ENCODE data around the gene ITPK1.
"Not testable (repeated sequence)": the region's sequence is repeated elsewhere in the genome, so short reads cannot be mapped to it uniquely, and the experiment has no call there.

Gene ITPK1

DNA sequence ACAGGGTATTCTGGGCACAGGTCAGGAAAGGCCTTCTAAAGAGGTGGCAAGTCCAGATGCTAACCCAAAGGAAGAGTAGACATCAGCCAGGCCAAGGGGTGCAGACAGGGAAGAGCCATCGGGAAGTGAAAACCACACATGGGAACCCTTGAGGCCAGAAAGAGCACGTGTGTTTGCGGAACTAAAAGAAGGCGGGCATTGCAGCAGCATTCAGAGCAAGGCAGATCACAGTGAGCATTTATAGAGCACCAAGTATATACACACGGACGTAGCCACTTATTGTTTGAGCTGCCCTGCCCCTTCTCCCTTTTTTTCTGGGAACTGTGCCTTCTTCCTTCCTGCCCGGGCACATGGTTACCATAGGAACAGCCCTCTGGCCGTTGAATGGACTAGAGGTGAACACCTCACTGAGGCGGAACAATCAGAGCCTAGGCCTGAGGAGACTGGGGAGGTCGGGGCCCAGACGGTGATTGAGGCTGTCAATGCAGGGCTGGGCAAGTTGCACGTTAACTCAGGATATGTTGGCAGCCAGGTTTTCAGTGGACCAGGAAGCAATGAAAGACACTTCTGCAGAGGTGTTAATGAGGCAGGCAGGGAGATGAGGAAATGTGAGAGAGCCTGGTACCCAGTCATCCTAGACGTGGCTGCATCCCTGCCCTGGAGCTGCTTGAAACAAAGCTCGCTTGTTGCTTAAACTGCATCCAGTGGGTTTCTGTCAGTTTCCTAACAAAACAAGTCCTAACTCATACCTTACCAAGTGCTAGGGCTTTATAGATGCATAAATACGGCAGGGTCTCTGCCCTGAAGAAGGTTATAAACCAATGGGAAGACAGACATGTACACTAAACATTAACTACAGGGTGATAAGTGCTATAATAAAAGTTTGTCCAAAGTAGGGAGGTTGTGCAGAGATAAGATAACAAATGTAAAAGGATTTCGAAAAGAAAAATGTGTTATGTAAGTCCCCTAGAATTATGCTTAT is 34.8 kb upstream of the ITPK1 start:
- TF ChIP-seq POLR2AphosphoS5 (IDR thresholded peaks at IDR 0.05; ENCODE audit: low read depth, low read length) = no peak
- no peak for TF ChIP-seq SPI1 (IDR thresholded peaks at IDR 0.05; ENCODE audit: low read depth, low read length)
- no peak for TF ChIP-seq TAF1 (IDR thresholded peaks at IDR 0.05; ENCODE audit: low read depth, low read length)
- TF ChIP-seq POLR2A (IDR thresholded peaks at IDR 0.05; ENCODE audit: low read depth, low read length) = no peak
- TF ChIP-seq PAX5 (IDR thresholded peaks at IDR 0.05; ENCODE audit: insufficient read depth, low read length, severe bottlenecking) = no peak
- no peak for TF ChIP-seq POU2F2 (IDR thresholded peaks at IDR 0.05; ENCODE audit: low read depth, low read length)
- DNase-seq (ENCODE audit: insufficient read length, low spot score) (no peak), FAIRE-seq (no peak)

DNA sequence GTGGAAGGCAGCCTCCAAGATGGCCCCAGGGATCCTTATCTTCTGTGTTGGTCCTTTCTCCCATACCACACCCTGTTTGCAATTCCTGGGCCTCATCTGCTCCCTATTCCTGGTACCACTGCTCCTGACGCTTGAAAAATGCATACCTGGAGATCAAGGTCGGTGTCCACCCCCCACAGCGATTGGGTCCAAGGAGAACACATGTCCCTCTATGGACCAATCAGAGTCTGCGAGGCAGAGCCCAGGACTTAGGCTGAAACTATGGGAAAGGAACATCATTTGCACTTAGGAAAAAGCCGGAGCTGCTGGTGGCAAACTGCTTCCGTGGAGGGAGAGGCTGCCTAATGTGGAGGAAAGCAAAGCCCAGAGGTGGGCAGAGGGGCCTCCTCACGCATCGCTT is 33.3 kb upstream of the ITPK1 start:
- DNase-seq (ENCODE audit: insufficient read length, low spot score) = no peak
- FAIRE-seq = no peak
- no peak for TF ChIP-seq POLR2AphosphoS5 (IDR thresholded peaks at IDR 0.05; ENCODE audit: low read depth, low read length)
- TF ChIP-seq POU2F2 (IDR thresholded peaks at IDR 0.05; ENCODE audit: low read depth, low read length) = no peak
- no peak for TF ChIP-seq POLR2A (IDR thresholded peaks at IDR 0.05; ENCODE audit: low read depth, low read length)
- TF ChIP-seq PAX5 (IDR thresholded peaks at IDR 0.05; ENCODE audit: insufficient read depth, low read length, severe bottlenecking) = no peak
- no peak for TF ChIP-seq TAF1 (IDR thresholded peaks at IDR 0.05; ENCODE audit: low read depth, low read length)
- TF ChIP-seq SPI1 (IDR thresholded peaks at IDR 0.05; ENCODE audit: low read depth, low read length) = no peak

DNA sequence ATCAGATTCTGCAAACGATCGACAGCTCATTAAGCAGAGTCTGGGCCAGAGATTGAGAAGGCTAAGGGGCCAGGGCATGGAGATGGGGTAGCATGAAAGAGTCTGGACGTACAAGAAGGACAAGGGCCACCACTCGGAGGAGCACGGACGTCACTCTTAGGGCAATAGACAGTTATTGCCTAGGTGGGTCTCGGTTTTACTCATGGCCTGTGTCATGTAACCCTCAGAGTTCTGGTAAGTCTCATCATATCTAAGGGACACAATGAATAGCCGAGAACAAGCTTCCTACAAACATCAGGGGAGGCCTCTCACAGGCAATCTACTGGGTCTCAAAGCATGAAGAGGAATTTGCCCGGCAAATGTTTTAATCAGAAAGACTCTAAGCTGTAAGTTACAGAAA is 30.4 kb upstream of the ITPK1 start:
- no peak for DNase-seq (ENCODE audit: insufficient read length, low spot score)
- no peak for TF ChIP-seq POU2F2 (IDR thresholded peaks at IDR 0.05; ENCODE audit: low read depth, low read length)
- no peak for TF ChIP-seq SPI1 (IDR thresholded peaks at IDR 0.05; ENCODE audit: low read depth, low read length)
- no peak for TF ChIP-seq POLR2AphosphoS5 (IDR thresholded peaks at IDR 0.05; ENCODE audit: low read depth, low read length)
- no peak for TF ChIP-seq PAX5 (IDR thresholded peaks at IDR 0.05; ENCODE audit: insufficient read depth, low read length, severe bottlenecking)
- no peak for TF ChIP-seq POLR2A (IDR thresholded peaks at IDR 0.05; ENCODE audit: low read depth, low read length)
- no peak for TF ChIP-seq TAF1 (IDR thresholded peaks at IDR 0.05; ENCODE audit: low read depth, low read length)
- no peak for FAIRE-seq

- TF ChIP-seq POU2F2 (IDR thresholded peaks at IDR 0.05; ENCODE audit: low read depth, low read length) = no peak
- no peak for TF ChIP-seq TAF1 (IDR thresholded peaks at IDR 0.05; ENCODE audit: low read depth, low read length)
- no peak for TF ChIP-seq POLR2AphosphoS5 (IDR thresholded peaks at IDR 0.05; ENCODE audit: low read depth, low read length)
- FAIRE-seq (no peak), DNase-seq (ENCODE audit: insufficient read length, low spot score) (no peak)
Measured at GRCh38 chr14:93142854-93143652, 27.3 kb upstream of the ITPK1 start.

GRCh38 chr14:93137864-93138263 is 22.1 kb upstream of the ITPK1 start:
- no peak for FAIRE-seq
- DNase-seq (ENCODE audit: insufficient read length, low spot score) = no peak
- TF ChIP-seq SPI1 (IDR thresholded peaks at IDR 0.05; ENCODE audit: low read depth, low read length) (no peak), POLR2AphosphoS5 (IDR thresholded peaks at IDR 0.05; ENCODE audit: low read depth, low read length) (no peak), POLR2A (IDR thresholded peaks at IDR 0.05; ENCODE audit: low read depth, low read length) (no peak), TAF1 (IDR thresholded peaks at IDR 0.05; ENCODE audit: low read depth, low read length) (no peak), POU2F2 (IDR thresholded peaks at IDR 0.05; ENCODE audit: low read depth, low read length) (no peak), PAX5 (IDR thresholded peaks at IDR 0.05; ENCODE audit: insufficient read depth, low read length, severe bottlenecking) (no peak)

DNA sequence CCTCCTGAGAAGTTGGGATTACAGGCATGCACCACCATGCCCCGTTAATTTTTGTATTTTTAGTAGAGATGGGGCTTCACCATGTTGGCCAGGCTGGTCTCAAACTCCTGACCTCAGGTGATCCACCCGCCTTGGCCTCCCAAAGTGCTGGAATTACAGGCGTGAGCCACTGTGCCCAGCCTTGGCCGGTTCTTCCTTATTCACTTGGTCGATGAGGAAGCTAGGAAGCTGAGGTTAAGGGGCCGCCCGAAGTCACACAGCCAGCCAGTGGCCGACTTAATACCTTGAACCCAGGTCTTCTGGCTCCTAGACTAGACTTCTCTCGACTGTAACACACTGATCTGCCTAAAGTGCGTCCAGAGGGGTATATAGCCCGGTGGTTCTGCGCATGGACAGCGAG is 20.8 kb upstream of the ITPK1 start:
- not testable (repeated sequence) for DNase-seq (ENCODE audit: insufficient read length, low spot score); FAIRE-seq

DNA sequence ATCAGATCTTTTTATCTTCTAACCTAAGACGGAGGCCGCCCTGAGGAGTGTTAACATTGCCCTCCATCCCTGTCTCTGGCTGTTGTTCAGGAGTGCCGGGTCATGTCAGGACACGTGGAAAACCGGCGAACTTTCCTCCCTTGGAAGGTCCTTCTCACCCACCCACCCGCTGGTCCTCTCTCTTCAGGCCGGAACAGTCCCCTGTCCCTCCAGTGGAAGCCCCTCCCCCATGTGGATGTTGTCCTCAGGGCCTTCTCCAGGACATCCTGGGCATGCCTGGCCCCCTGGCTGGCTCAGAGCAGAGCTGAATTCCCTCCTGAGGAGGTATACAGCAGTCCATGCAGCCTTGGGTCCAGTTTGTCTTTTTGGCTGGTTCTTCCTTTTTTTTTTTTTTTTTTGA is 20.3 kb upstream of the ITPK1 start:
- FAIRE-seq (no peak), DNase-seq (ENCODE audit: insufficient read length, low spot score) (no peak)
- no peak for TF ChIP-seq POLR2AphosphoS5 (IDR thresholded peaks at IDR 0.05; ENCODE audit: low read depth, low read length)
- TF ChIP-seq POLR2A (IDR thresholded peaks at IDR 0.05; ENCODE audit: low read depth, low read length) = no peak
- no peak for TF ChIP-seq PAX5 (IDR thresholded peaks at IDR 0.05; ENCODE audit: insufficient read depth, low read length, severe bottlenecking)
- no peak for TF ChIP-seq POU2F2 (IDR thresholded peaks at IDR 0.05; ENCODE audit: low read depth, low read length)
- TF ChIP-seq SPI1 (IDR thresholded peaks at IDR 0.05; ENCODE audit: low read depth, low read length) = no peak
- TF ChIP-seq TAF1 (IDR thresholded peaks at IDR 0.05; ENCODE audit: low read depth, low read length) = no peak

DNA sequence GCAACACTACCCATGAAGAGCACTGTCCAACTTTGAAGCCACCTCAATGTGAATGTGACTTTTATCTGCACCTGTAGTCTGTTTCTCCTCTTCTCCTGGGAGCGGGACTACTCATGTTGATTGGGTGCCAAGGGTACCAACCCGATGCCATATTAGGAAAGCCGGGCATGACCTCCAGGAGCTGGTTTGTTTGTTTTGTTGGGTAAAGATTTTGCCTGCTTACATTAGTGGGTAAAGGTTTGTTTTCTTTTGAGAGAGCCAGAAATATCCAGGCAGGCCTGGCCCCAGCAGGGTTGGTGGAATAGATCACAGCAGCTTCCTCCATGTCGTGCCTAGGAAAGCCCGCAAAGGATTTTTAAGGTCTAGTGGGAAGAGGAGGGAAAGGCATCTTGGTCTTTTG is 19.7 kb upstream of the ITPK1 start:
- DNase-seq (ENCODE audit: insufficient read length, low spot score) = no peak
- TF ChIP-seq PAX5 (IDR thresholded peaks at IDR 0.05; ENCODE audit: insufficient read depth, low read length, severe bottlenecking) (no peak), SPI1 (IDR thresholded peaks at IDR 0.05; ENCODE audit: low read depth, low read length) (no peak), POU2F2 (IDR thresholded peaks at IDR 0.05; ENCODE audit: low read depth, low read length) (no peak), POLR2AphosphoS5 (IDR thresholded peaks at IDR 0.05; ENCODE audit: low read depth, low read length) (no peak), POLR2A (IDR thresholded peaks at IDR 0.05; ENCODE audit: low read depth, low read length) (no peak)
- no peak for FAIRE-seq

DNA sequence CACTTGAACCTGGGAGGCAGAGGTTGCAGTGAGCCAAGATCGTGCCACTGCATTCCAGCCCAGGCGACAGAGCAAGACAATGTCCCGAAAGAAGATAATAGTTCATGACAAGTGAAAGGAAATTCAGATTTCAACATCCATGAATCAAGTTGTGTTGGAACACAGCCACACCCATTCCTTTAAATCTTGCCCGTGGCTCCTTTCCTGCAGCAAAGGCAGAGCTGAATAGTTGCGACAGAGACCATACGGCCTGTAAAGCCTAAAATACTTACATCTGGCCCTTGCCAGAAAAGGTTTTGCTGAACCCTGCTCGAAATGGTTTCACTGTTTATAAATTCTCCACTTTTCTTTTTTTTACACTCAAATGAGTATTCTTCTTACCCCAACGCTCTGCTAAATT is 17.7 kb upstream of the ITPK1 start:
- FAIRE-seq (no peak), DNase-seq (ENCODE audit: insufficient read length, low spot score) (no peak)
- no peak for TF ChIP-seq POLR2AphosphoS5 (IDR thresholded peaks at IDR 0.05; ENCODE audit: low read depth, low read length)
- TF ChIP-seq PAX5 (IDR thresholded peaks at IDR 0.05; ENCODE audit: insufficient read depth, low read length, severe bottlenecking) = no peak
- TF ChIP-seq TAF1 (IDR thresholded peaks at IDR 0.05; ENCODE audit: low read depth, low read length) = no peak
- TF ChIP-seq POLR2A (IDR thresholded peaks at IDR 0.05; ENCODE audit: low read depth, low read length) = no peak
- TF ChIP-seq POU2F2 (IDR thresholded peaks at IDR 0.05; ENCODE audit: low read depth, low read length) = no peak
- no peak for TF ChIP-seq SPI1 (IDR thresholded peaks at IDR 0.05; ENCODE audit: low read depth, low read length)
